22Rv1 (cell line): ENCODE data around the gene PTTG2.

Experiments used
- H3K27ac ChIP-seq: fragments of 450-650 bp; 2 replicates; pipeline ENCODE4 v1.5.1; 2017
- CTCF ChIP-seq: fragments of 450-650 bp; IDR thresholded peaks from 2 replicates; pipeline ENCODE4 v1.5.1; 2017; ENCODE audit warnings: mild to moderate bottlenecking
- ZFX ChIP-seq: fragments of 450-650 bp; IDR thresholded peaks from 2 replicates; pipeline ENCODE4 v1.6.1; 2017; ENCODE audit warnings: antibody characterized with exemption, borderline replicate concordance

Gene PTTG2

DNA sequence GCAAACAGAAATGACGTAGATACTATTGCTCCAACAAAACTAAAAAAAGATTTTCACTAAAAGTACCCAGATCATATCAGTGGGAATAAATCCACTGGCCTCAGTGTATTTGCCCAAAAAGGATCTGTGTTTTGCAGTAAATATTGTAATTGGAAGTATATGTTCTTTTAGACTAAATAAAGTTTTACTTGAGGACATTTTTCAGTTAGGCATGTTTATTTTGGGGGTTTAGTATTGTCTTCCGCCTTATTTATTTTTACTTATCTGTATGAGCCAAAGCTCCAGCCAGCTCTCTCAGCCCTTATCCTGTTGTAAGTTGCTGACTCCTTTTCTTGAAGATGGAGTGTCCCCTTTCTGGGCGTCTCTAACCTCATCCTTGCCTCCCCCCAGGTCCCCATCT is 49.8 kb downstream of the PTTG2 start:
- no peak overlapping the region for H3K27ac ChIP-seq

More for the DNA sequence above, 49.8 kb downstream of the PTTG2 start:
- TF ChIP-seq ZFX (no peak), CTCF (no peak)
